ENCODE data around the gene SLC40A1. TPM values are rescaled to one million over a fixed set of nuclear protein-coding genes. Genes with fewer than 3 reads are reported as not detected.
A peak's percentile ranks its signal among the peaks of the same experiment; 100 is the strongest.
"Not testable (repeated sequence)": the region's sequence is repeated elsewhere in the genome, so short reads cannot be mapped to it uniquely, and the experiment has no call there.

SLC40A1 gene
- total RNA-seq, 1 experiment from 2014 or later: 48.3 TPM

- no peaks in the 10 kb centered on the region for H3K36me3 ChIP-seq
- no peaks in the 10 kb centered on the region for H3K27me3 ChIP-seq
- peaks cover 20% of the 10 kb centered on the region for H3K4me1 ChIP-seq
- no peak overlapping the region for H3K4me3 ChIP-seq
- no peak for DNase-seq
- H3K9me3 ChIP-seq (replicated peaks): no peaks in the 10 kb centered on the region
- H3K27ac ChIP-seq: no peak overlapping the region
Observed at GRCh38 chr2:189609853-189610252, 29.3 kb upstream of the SLC40A1 start.

- no peak for DNase-seq
- H3K27ac ChIP-seq: no peak overlapping the region
Observed at GRCh38 chr2:189609423-189609816, 28.8 kb upstream of the SLC40A1 start.

GRCh38 chr2:189608795-189609422, 28.3 kb upstream of the SLC40A1 start:
- H3K27me3 ChIP-seq: no peaks in the 10 kb centered on the region
- no peaks in the 10 kb centered on the region for H3K36me3 ChIP-seq
- no peaks in the 10 kb centered on the region for H3K9me3 ChIP-seq (replicated peaks)
- H3K4me1 ChIP-seq: peaks cover 11% of the 10 kb centered on the region
- no peak overlapping the region for H3K4me3 ChIP-seq
- no peak overlapping the region for H3K27ac ChIP-seq
- DNase-seq: no peak

More at GRCh38 chr2:189609423-189609816, 28.8 kb upstream of the SLC40A1 start:
- Histone ChIP-seq H3K36me3 (no peaks in the 10 kb centered on the region), H3K4me1 (peaks cover 16% of the 10 kb centered on the region), H3K4me3 (no peak overlapping the region), H3K9me3 (replicated peaks) (no peaks in the 10 kb centered on the region), H3K27me3 (no peaks in the 10 kb centered on the region)

DNA sequence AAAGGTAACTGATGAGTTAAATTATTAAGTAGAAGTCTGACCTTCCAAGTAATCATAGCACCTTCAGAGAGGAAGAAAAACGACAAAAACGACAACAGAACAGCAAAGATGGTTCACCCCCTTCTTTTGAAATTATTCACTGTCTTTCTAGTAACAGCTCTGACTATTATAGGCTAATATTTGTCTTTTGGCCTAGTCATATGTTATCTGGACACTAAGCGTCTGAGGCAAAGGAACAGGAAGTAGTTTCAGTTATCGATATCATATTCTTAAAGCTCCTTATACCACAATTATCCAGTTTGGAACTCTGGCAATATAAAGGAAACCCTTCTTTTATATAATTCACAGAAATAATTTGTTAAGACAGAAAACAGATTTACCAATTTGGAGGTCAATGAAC, 27.6 kb upstream of the SLC40A1 start:
- no peak overlapping the region for H3K27ac ChIP-seq
- H3K27me3 ChIP-seq: no peaks in the 10 kb centered on the region
- no peaks in the 10 kb centered on the region for H3K36me3 ChIP-seq
- peaks cover 3% of the 10 kb centered on the region; the same call in 1 of the 2 replicates for H3K4me1 ChIP-seq
- H3K4me3 ChIP-seq: no peak overlapping the region
- no peak for DNase-seq
- H3K9me3 ChIP-seq (replicated peaks): no peaks in the 10 kb centered on the region

GRCh38 chr2:189602233-189602632, 21.6 kb upstream of the SLC40A1 start:
- H3K9me3 ChIP-seq (replicated peaks): no peaks in the 10 kb centered on the region
- DNase-seq: no peak
- no peak overlapping the region for H3K4me3 ChIP-seq
- no peaks in the 10 kb centered on the region for H3K27me3 ChIP-seq
- H3K27ac ChIP-seq: no peak overlapping the region
- H3K4me1 ChIP-seq: peaks cover 8% of the 10 kb centered on the region
- H3K36me3 ChIP-seq: no peaks in the 10 kb centered on the region

- H3K27me3 ChIP-seq; H3K9me3 ChIP-seq (replicated peaks); H3K36me3 ChIP-seq; DNase-seq; H3K4me1 ChIP-seq; H3K27ac ChIP-seq; H3K4me3 ChIP-seq: not testable (repeated sequence)
Observed at GRCh38 chr2:189601652-189602051, 21.1 kb upstream of the SLC40A1 start.

DNA sequence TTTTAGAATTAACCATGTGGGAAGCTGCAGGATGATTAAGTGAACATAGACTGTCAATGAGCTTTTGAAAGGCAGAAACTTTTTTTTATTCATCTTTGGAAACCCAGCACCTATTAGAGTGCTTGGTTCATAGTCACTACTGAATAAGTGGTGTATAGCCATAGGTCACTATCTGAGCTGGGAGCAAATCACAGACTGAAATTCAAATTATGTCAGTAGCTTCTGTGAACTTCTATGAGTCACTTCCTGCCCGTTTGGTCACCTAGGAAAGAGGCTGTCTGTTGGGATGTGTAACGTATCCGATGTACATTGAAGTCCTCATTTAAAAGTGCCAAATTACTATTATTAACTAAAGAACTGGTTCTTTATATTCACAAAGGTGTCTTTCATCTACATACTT, 20.5 kb upstream of the SLC40A1 start:
- H3K27me3 ChIP-seq: no peaks in the 10 kb centered on the region

DNA sequence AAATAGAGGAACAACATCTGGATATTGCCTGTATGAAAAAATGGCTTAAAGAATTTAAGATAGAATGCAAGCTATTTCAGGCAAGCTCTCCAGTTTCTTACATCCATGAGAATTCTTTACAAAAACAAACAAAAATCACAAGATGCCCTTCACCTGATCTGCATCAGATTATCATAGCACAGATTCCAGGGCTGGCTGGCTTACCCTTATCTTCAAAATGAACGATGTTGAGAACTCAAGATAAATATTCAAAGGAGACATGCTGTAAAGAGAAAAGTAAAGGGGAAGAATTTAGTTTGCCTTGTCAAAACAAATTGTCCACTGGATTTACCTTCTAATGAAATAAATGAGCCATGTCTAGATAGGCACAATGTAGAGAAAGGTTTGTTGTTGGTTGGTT, 18.7 kb upstream of the SLC40A1 start:
- no peak for DNase-seq
- no peak overlapping the region for H3K27ac ChIP-seq

More for the DNA sequence above, 20.5 kb upstream of the SLC40A1 start:
- Histone ChIP-seq H3K9me3 (replicated peaks) (no peaks in the 10 kb centered on the region), H3K4me1 (peaks cover 8% of the 10 kb centered on the region), H3K4me3 (no peak overlapping the region), H3K36me3 (no peaks in the 10 kb centered on the region), H3K27ac (no peak overlapping the region)
- DNase-seq: peak in 1 of 2 experiments; percentile 52

DNA sequence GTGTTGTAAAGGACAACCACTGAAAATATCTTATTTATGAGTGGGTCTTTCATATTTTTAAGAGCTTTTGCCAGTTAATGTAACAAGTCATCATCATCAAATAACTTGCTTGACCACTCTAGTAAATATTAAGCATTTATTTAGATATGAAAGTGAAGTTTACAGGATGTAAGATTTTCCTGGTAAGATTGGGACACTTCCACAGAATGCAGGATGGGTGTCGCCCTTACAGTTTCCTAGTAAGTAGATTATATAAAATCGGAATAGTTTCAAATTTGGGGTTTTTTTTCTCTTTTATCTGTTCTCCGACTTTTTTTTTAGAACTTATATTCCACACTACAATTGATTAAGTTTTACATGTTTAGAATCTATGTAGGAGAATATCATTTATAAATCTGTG, 14.8 kb upstream of the SLC40A1 start:
- no peak overlapping the region for H3K4me3 ChIP-seq

More for the DNA sequence above, 18.7 kb upstream of the SLC40A1 start:
- H3K4me3 ChIP-seq: no peak overlapping the region
- H3K9me3 ChIP-seq (replicated peaks): no peaks in the 10 kb centered on the region
- H3K36me3 ChIP-seq: no peaks in the 10 kb centered on the region
- no peaks in the 10 kb centered on the region for H3K27me3 ChIP-seq
- H3K4me1 ChIP-seq: peaks cover 8% of the 10 kb centered on the region

DNA sequence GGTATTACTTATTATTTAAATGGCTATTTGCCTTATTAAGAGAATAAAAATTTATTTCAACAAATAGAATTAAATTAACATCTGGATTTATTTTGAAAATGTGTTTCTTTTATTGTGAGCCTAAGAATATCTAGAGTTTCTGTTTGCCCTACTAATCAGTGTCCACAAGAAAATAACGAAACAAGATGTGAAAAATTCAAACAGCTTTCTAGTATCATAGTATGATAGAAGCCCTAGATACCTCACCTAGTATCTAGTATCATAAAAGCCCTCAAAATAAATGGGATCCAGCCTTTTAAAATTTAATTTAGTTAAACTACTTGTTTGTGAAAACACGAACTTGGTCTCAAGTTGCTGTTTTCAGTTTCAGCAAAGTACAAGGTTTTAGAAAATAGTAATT, 13.7 kb upstream of the SLC40A1 start:
- H3K9me3 ChIP-seq (replicated peaks): no peaks in the 10 kb centered on the region
- H3K4me3 ChIP-seq: no peak overlapping the region
- H3K27ac ChIP-seq: no peak overlapping the region
- H3K36me3 ChIP-seq: no peaks in the 10 kb centered on the region
- no peak for DNase-seq
- H3K4me1 ChIP-seq: peaks cover 3% of the 10 kb centered on the region
- no peaks in the 10 kb centered on the region for H3K27me3 ChIP-seq

More for the DNA sequence above, 14.8 kb upstream of the SLC40A1 start:
- Histone ChIP-seq H3K36me3 (no peaks in the 10 kb centered on the region), H3K27ac (no peak overlapping the region), H3K9me3 (replicated peaks) (no peaks in the 10 kb centered on the region), H3K4me1 (peaks cover 8% of the 10 kb centered on the region), H3K27me3 (no peaks in the 10 kb centered on the region)
- DNase-seq: no peak

DNA sequence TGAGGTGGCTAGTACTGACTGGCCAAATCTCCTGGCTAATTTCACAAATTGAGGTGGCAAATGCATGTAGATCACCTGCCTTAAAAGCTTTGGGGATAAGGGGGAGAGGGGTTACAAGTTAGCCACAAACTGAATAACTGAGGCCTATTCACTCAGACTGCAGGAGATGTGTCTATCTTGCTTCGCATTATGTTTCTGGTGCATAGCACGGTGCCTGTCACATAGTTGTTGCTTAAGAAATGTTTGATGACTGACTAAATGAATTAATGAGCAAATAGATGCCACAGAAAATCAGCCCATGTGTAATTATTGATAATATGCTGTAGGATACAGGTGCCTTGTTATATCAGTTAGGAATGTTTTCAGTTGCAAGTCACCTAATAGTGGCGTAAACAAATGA, 12.5 kb upstream of the SLC40A1 start:
- H3K9me3 ChIP-seq (replicated peaks): no peaks in the 10 kb centered on the region
- no peak overlapping the region for H3K27ac ChIP-seq
- H3K4me1 ChIP-seq: no peaks in the 10 kb centered on the region
- no peak for DNase-seq
- H3K36me3 ChIP-seq: no peaks in the 10 kb centered on the region
- H3K4me3 ChIP-seq: no peak overlapping the region
- H3K27me3 ChIP-seq: no peaks in the 10 kb centered on the region

- no peak overlapping the region for H3K4me3 ChIP-seq
- H3K27me3 ChIP-seq: no peaks in the 10 kb centered on the region
- no peak for DNase-seq
Observed at GRCh38 chr2:189592353-189592984, 11.9 kb upstream of the SLC40A1 start.

GRCh38 chr2:189587780-189588179, 7.2 kb upstream of the SLC40A1 start:
- H3K27me3 ChIP-seq: 0 out of 2 replicates have a peak, but pooled peaks cover 2% of the 10 kb centered on the region
- no peak overlapping the region for H3K27ac ChIP-seq
- H3K9me3 ChIP-seq (replicated peaks): no peaks in the 10 kb centered on the region
- DNase-seq: no peak
- H3K4me3 ChIP-seq: no peak overlapping the region
- H3K4me1 ChIP-seq: no peaks in the 10 kb centered on the region
- H3K36me3 ChIP-seq: no peaks in the 10 kb centered on the region

More at GRCh38 chr2:189592353-189592984, 11.9 kb upstream of the SLC40A1 start:
- H3K9me3 ChIP-seq (replicated peaks): no peaks in the 10 kb centered on the region
- H3K36me3 ChIP-seq: no peaks in the 10 kb centered on the region
- H3K27ac ChIP-seq: no peak overlapping the region
- H3K4me1 ChIP-seq: no peaks in the 10 kb centered on the region

GRCh38 chr2:189585226-189585756, 4.7 kb upstream of the SLC40A1 start:
- Histone ChIP-seq H3K27me3 (0 out of 2 replicates have a peak, but pooled peaks cover 2% of the 10 kb centered on the region), H3K4me3 (no peak overlapping the region), H3K27ac (no peak overlapping the region), H3K4me1 (peaks cover 3% of the 10 kb centered on the region; the same call in 1 of the 2 replicates), H3K9me3 (replicated peaks) (no peaks in the 10 kb centered on the region), H3K36me3 (no peaks in the 10 kb centered on the region)
- DNase-seq: no peak

- H3K4me3 ChIP-seq: no peak overlapping the region
- 0 out of 2 replicates have a peak, but pooled peaks cover 2% of the 10 kb centered on the region for H3K27me3 ChIP-seq
- DNase-seq: no peak
- H3K4me1 ChIP-seq: peaks cover 3% of the 10 kb centered on the region; the same call in 1 of the 2 replicates
- no peak overlapping the region for H3K27ac ChIP-seq
- H3K9me3 ChIP-seq (replicated peaks): no peaks in the 10 kb centered on the region
- no peaks in the 10 kb centered on the region for H3K36me3 ChIP-seq
Observed at GRCh38 chr2:189584686-189585085, 4.1 kb upstream of the SLC40A1 start.

Data from SJCRH30 (cell line).